DND-41 (cell line): Measurements from ENCODE around the gene API5.

ENCODE experiments used
- ATAC-seq: fragments of 200-7000 bp; cut with Tn5 transposase; 3 replicates; pipeline ENCODE4 v1.9.1; 2021; ENCODE audit warnings: low read depth; ENCODE audit not compliant: insufficient read depth
- DNase-seq: peaks from one replicate; pipeline ENCODE4 v3.0.0-alpha.2; 2020
- H2AFZ ChIP-seq: 2 replicates; pipeline ENCODE4 v1.6.0; 2012; ENCODE audit warnings: low read depth, low read length
- H3K27ac ChIP-seq: 2 replicates; pipeline ENCODE4 v1.5.1; 2012; ENCODE audit warnings: low read length, inconsistent platforms
- H3K27me3 ChIP-seq: fragments of 200-600 bp; sonication (generic); 2 replicates; pipeline ENCODE4 v1.6.0; 2012; ENCODE audit warnings: low read length, mild to moderate bottlenecking, inconsistent platforms; ENCODE audit not compliant: insufficient read depth, poor library complexity
- H3K36me3 ChIP-seq: 2 replicates; pipeline ENCODE4 v1.5.1; 2012; ENCODE audit warnings: low read length, inconsistent platforms; ENCODE audit not compliant: insufficient read depth
- H3K4me1 ChIP-seq: 2 replicates; pipeline ENCODE4 v1.5.1; 2012; ENCODE audit warnings: mild to moderate bottlenecking, low read length; ENCODE audit not compliant: insufficient read depth
- H3K4me2 ChIP-seq: 2 replicates; pipeline ENCODE4 v1.6.0; 2012; ENCODE audit warnings: mild to moderate bottlenecking, moderate library complexity, low read length, inconsistent platforms; ENCODE audit not compliant: insufficient read depth
- H3K4me3 ChIP-seq, 2 experiments: fragments of 200-600 bp in 1 of 2; shearing (Covaris generic) in 1 of 2; 2 replicates each; pipeline ENCODE4 v1.5.1; 2012 to 2016; ENCODE audit warnings: inconsistent platforms in 2 of 2, low read length in 2 of 2, mild to moderate bottlenecking in 2 of 2, low read depth in 1 of 2, moderate library complexity in 1 of 2
- H3K79me2 ChIP-seq: 2 replicates; pipeline ENCODE4 v1.6.0; 2012; ENCODE audit warnings: low read length, inconsistent platforms; ENCODE audit not compliant: insufficient read depth
- H3K9ac ChIP-seq: 2 replicates; pipeline ENCODE4 v1.6.0; 2012; ENCODE audit warnings: low read depth, mild to moderate bottlenecking, inconsistent platforms, low read length, moderate library complexity
- H3K9me3 ChIP-seq: 2 replicates; pipeline ENCODE4 v1.5.1; 2012; ENCODE audit warnings: low read length, moderate library complexity, mild to moderate bottlenecking, inconsistent platforms; ENCODE audit not compliant: insufficient read depth, severe bottlenecking
- H4K20me1 ChIP-seq: 2 replicates; pipeline ENCODE4 v1.6.0; 2012; ENCODE audit warnings: low read length; ENCODE audit not compliant: insufficient read depth
- CTCF ChIP-seq: IDR thresholded peaks from 2 replicates; pipeline ENCODE4 v1.5.1; 2012; ENCODE audit warnings: borderline replicate concordance, low read length, moderate library complexity, mild to moderate bottlenecking; ENCODE audit not compliant: poor library complexity, severe bottlenecking; ENCODE audit errors: extremely low read depth
- EZH2 ChIP-seq: IDR thresholded peaks from 3 replicates; pipeline ENCODE4 v1.6.1; 2012; ENCODE audit warnings: borderline replicate concordance, low read depth, mild to moderate bottlenecking, moderate library complexity, low read length, inconsistent platforms; ENCODE audit not compliant: severe bottlenecking

The API5 gene

GRCh38 chr11:43269254-43269918 is 42.4 kb upstream of the API5 start:
- no peaks in the 10 kb centered on the region for H4K20me1 ChIP-seq
- no peak overlapping the region for H3K4me2 ChIP-seq
- ATAC-seq (no peak), DNase-seq (no peak)
- no peak overlapping the region for H3K9ac ChIP-seq
- H3K27ac ChIP-seq = no peak overlapping the region
- no peaks in the 10 kb centered on the region for H3K79me2 ChIP-seq
- no peaks in the 10 kb centered on the region for H3K36me3 ChIP-seq
- no peak overlapping the region for H2AFZ ChIP-seq
- H3K9me3 ChIP-seq = no peaks in the 10 kb centered on the region
- H3K27me3 ChIP-seq = no peaks in the 10 kb centered on the region
- TF ChIP-seq EZH2 (no peak), CTCF (no peak)
- no peak overlapping the region for H3K4me3 ChIP-seq
- H3K4me1 ChIP-seq = no peaks in the 10 kb centered on the region

- H3K27ac ChIP-seq = no peak overlapping the region
- TF ChIP-seq CTCF (no peak), EZH2 (no peak)
- no peaks in the 10 kb centered on the region for H3K4me1 ChIP-seq
- no peaks in the 10 kb centered on the region for H3K79me2 ChIP-seq
- H2AFZ ChIP-seq = no peak overlapping the region
- no peak overlapping the region for H3K9ac ChIP-seq
- H3K9me3 ChIP-seq = no peaks in the 10 kb centered on the region
- H4K20me1 ChIP-seq = no peaks in the 10 kb centered on the region
- H3K36me3 ChIP-seq = no peaks in the 10 kb centered on the region
- DNase-seq = no peak
- no peak for ATAC-seq
- no peaks in the 10 kb centered on the region for H3K27me3 ChIP-seq
- no peak overlapping the region for H3K4me2 ChIP-seq
- H3K4me3 ChIP-seq = no peak overlapping the region
These were observed 41.3 kb upstream of the API5 start for GRCh38 chr11:43270468-43270867.

GRCh38 chr11:43278193-43278956 is 33.4 kb upstream of the API5 start:
- TF ChIP-seq EZH2 (no peak), CTCF (no peak)
- no peaks in the 10 kb centered on the region for H3K36me3 ChIP-seq
- H3K9me3 ChIP-seq = no peaks in the 10 kb centered on the region
- H3K4me3 ChIP-seq = no peak overlapping the region
- H3K4me2 ChIP-seq = no peak overlapping the region
- DNase-seq (no peak), ATAC-seq (no peak)
- no peaks in the 10 kb centered on the region for H3K4me1 ChIP-seq
- no peak overlapping the region for H2AFZ ChIP-seq
- H3K9ac ChIP-seq = no peak overlapping the region
- H4K20me1 ChIP-seq = no peaks in the 10 kb centered on the region
- no peak overlapping the region for H3K27ac ChIP-seq
- H3K79me2 ChIP-seq = no peaks in the 10 kb centered on the region
- H3K27me3 ChIP-seq = no peaks in the 10 kb centered on the region
